Erythroblast (primary cell): ENCODE data around the gene GRPEL1.

Source experiments
- GATA1 ChIP-seq: IDR thresholded peaks from 2 replicates; pipeline ENCODE4 v1.6.1; 2011; ENCODE audit warnings: low read depth, mild to moderate bottlenecking, control low read depth, low read length, moderate library complexity
- POLR2A ChIP-seq: IDR thresholded peaks from 2 replicates; pipeline ENCODE4 v1.6.1; 2011; ENCODE audit warnings: mild to moderate bottlenecking, low read length

DNA sequence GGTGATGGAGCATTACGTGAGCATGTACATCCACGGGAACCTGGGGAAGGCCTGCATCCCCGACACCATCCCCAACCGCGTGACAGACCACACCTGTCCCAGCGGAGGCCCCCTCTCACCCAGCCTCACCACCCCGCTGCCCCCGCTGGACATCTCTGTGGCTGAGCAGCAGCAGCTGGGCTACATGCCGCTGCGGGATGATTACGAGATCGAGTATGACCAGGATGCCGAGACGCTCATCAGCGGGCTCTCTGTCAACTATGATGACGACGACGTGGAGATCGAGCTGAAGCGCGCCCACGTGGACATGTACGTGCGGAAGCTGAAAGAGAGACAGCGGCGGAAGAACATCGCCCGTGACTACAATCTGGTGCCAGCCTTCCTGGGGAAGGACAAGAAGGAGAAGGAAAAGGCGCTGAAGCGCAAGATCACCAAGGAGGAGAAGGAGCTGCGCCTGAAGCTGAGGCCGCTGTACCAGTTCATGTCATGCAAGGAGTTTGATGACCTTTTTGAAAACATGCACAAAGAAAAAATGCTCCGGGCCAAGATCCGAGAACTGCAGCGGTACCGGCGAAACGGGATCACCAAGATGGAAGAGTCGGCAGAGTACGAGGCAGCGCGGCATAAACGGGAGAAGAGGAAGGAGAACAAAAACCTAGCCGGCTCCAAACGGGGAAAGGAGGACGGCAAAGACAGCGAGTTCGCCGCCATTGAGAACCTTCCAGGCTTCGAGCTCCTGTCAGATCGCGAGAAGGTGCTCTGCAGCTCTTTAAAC lies 13.6 kb downstream of the GRPEL1 start:
- TF ChIP-seq POLR2A: no peak
- TF ChIP-seq GATA1: no peak
